HG03571 (cell line): ENCODE results near the gene SLC2A4.

Source experiments
- ATAC-seq: cut with Tn5 transposase; IDR thresholded peaks from one replicate; pipeline ENCODE4 v1.9.1; 2021; ENCODE audit not compliant: unreplicated experiment

SLC2A4 gene

DNA sequence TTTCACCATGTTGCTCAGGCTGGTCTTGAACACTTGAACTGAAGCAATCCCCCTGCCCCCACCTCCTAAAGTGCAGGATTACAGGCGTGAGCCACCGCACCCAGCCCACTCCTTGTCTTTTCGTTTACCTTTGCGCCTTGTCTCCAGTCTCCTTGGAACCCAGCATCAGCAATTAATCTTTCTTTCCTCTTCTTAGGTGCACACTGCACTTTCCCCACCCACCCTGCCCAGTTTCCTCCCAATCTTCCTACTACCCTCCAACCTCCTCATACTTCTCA is 17.8 kb upstream of the SLC2A4 start:
- no peak for ATAC-seq

DNA sequence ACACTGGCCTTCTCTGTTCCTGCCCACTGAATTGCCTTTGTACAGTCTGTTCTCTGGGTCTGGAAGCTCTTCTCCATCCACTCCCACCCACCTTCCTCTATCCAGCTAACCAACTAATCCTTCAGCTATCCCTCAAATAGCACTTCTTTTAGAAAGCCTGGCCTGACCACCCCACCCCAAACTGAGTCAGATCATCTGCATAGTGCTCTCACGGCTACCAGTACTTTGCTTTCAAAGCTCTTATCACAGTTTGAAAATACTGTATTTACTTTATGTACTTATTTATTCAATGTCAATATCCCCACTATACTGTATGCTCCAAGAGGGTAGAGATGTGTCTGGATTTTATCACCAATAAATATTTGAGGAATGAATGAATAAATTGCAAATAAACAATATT is 14.7 kb upstream of the SLC2A4 start:
- no peak for ATAC-seq

DNA sequence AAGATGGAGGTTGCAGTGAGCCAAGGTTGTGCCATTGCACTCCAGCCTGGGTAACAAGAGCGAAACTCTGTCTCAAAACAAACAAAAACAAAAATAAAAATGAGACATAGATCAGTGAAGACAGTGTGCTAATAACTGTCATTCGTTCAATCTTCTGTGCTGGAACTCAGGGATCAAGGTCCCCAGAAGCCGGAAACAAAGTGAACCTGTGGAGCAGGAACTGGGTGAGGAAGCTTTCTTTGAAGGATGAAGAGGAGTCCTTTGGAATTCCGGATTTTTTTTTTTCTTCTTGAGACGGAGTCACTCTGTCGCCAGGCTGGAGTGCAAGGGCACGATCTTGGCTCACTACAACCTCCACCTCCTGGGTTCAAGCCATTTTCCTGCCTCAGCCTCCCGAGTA is 2.1 kb upstream of the SLC2A4 start:
- ATAC-seq: no peak

DNA sequence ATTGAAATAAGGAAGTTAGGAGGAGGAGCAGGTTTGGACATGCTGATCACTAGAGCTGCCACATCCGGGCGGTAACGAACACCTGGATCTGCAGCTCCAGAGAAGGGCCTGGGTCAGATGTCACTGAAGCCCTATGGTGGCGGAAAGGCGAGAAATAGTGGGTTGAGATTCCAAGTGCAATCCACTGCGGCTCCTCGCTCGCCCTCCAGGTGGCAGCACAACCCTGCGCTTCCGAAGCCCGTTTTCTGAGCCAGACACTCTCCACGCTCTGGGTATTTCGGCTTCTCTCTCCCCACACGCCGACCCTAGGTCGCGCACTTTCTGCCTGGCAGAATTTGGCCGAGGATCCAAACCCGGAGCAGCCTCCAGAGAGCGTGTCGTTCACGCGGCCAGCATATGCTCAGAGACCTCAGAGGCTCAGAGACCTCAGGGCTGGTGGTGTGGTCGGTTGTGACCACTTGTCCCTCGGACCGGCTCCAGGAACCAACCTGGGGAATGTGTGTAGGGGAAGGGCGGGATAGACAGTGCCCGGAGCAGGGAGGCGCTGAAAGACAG is 922 bp upstream of the SLC2A4 start:
- peak; percentile 44 for ATAC-seq

DNA sequence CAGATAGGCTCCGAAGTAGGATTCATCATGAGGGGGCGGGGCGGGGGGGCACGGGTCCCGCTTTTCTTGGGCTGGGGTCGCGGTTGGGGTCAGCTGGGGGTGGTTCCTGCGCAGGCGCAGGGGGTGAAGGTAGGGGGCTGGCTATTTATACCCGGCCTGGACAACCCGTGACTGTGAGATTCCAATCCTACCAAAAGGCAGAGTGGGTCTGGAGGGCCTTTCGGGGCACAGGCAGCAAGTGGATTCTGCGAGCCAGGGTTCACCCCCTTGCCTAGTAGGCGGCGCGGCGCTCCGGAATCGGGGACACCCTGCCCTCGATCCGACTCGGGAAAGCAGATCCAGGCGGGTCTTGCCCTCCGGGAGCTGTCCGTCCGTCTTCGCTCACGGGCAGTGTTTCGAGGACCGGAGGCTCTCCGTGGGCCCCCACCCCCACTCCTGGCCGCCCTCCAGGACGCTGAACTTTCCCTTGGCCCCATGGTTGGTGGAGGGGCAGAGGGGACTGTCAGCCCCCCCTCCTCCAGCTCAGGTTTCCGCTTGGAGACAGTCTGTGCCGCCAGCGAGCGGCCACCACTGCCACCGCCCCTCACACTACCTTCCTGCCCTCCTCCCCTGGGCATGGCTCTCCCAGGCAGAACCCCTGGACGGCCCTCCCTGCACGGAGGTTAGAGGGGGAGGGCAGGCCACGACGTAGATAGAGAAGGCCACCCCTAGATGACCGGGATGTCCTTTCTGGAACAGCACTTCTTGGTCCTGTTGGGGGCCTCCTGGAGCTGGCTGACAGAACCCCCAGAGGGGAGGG is 634 bp downstream of the SLC2A4 start:
- no peak for ATAC-seq

DNA sequence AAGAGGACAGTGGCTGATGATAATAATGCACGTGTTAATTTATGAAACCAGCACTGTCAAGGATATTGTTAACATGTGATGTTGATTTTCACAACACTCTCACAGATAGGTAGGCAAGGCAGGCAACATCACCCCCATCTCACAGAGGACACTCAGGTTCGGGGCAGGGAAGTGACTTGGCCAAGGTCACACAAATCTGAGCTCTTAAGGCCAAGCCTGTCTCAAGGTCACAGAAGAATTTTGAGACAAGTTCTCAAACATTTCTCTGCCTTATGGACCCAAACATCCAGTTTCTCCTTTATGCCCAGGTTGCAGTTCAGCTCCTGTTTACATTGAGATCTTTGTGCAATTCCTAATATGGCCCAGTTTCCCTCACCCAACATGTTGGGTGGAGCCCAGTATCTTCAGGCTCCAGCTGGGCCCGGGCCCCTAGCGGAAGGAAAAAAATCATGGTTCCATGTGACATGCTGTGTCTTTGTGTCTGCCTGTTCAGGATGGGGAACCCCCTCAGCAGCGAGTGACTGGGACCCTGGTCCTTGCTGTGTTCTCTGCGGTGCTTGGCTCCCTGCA is 1.3 kb downstream of the SLC2A4 start:
- ATAC-seq: no peak

DNA sequence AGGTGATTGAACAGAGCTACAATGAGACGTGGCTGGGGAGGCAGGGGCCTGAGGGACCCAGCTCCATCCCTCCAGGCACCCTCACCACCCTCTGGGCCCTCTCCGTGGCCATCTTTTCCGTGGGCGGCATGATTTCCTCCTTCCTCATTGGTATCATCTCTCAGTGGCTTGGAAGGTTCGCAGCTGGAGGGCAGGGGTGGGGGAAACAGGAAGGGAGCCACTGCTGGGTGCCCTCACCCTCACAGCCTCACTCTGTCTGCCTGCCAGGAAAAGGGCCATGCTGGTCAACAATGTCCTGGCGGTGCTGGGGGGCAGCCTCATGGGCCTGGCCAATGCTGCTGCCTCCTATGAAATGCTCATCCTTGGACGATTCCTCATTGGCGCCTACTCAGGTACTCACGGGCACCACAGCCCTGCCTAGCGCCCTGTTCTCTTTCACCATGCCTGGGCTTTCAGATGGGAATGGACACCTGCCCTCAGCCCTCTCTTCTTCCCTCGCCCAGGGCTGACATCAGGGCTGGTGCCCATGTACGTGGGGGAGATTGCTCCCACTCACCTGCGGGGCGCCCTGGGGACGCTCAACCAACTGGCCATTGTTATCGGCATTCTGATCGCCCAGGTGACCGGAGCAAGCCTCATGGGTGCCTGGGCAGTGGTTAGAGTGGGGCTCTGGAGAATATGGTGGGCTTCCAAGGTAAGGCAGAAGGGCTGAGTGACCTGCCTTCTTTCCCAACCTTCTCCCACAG is 2.1 kb downstream of the SLC2A4 start:
- ATAC-seq: no peak

DNA sequence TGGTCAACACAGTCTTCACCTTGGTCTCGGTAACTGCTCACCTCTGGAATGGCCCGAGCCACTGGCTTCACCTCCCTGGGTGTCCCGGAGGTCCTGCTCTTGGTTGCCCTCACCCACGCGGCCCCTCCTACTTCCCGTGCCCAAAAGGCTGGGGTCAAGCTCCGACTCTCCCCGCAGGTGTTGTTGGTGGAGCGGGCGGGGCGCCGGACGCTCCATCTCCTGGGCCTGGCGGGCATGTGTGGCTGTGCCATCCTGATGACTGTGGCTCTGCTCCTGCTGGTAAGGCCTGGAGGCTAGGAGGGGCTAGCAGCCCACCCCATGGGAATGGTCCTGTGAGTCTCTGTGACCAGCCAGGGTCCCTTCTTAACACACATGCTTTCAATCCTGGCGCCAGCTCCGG is 3.4 kb downstream of the SLC2A4 start:
- no peak for ATAC-seq

DNA sequence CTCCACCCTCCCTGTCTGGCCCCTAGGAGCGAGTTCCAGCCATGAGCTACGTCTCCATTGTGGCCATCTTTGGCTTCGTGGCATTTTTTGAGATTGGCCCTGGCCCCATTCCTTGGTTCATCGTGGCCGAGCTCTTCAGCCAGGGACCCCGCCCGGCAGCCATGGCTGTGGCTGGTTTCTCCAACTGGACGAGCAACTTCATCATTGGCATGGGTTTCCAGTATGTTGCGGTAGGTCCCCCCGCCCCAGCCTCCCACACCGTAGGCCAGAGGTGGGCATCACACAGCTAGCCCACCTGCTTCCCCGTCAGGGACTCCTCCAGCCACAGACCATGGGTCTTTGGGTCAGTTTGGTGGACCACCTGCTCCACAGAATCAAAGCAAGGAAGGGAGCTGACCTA is 4.2 kb downstream of the SLC2A4 start:
- ATAC-seq: no peak

DNA sequence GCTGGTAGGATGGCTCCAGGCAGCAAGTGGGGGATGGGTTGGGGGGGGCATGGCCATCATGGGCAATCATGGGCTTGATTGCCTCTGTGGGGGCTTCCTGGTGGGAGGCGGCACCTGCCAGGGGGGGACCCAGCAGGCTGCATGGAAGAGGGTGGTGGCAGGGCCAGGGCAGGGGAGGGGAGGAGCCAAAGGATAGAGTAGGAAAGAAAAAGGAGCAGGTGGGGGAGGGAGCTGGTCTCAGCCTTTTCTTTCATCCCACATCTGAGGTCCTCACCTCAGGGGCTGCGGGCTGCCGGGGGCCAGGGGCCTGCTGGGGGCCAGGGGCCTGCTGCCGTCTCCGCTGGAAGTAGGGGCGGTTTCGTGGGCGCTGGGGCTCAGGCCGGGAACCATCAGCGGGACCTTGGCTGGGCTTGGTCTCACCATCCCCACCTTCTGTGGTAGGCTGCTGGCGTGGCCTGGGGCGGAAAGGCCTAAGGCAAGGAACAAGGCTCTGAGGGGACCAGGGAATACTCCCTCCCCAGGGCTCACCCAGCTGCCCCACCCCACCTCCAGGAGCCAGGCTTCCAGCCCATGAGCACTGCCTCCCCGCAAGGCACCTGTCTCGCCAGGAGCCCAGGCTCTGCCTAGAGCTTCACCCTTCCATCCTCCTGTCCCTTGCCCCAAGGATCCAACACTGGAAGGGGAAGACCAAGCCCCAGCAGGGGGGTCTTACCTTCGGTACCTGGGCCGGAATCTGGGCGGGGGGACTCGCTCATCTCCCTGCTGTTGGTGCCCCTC is 7.9 kb downstream of the SLC2A4 start:
- no peak for ATAC-seq

DNA sequence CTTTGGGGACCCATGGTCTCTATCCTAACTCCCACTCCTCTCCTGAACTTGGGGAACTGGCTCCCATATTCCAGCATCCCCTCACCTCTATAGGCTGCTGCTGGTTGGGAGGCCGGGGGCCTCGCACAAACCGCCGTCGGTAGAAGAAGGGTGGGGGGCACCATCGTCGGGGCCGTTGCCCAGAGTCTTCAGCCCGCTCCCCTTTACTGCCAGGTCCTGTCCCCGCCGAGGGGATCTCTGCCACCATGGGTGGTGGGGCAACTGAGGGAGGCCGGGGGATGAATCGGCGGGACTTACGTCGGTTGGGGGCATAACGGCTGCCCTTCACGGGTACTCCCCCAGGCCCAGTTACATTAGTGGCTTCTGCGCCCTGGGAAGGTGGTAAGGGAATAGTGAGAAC is 8.6 kb downstream of the SLC2A4 start:
- no peak for ATAC-seq

DNA sequence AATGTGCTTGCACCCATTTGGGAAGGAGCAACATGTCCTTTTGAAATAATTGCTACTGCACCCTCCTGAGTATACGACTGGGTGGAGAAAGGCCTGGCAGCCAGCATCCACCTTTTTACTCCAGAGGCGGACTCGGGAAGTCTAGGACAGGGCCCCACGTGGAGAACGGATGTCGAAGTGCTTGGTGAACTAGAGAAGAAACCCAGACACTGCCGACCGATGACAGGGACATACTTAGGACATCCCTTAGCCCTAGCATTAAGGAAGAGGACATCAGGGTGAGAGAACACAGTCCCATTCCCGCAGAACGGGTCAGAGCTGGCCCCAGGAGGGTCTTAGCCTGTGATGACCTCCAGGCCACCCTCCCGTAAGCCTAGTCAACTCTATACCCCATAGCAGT is 9.2 kb downstream of the SLC2A4 start:
- ATAC-seq: no peak

DNA sequence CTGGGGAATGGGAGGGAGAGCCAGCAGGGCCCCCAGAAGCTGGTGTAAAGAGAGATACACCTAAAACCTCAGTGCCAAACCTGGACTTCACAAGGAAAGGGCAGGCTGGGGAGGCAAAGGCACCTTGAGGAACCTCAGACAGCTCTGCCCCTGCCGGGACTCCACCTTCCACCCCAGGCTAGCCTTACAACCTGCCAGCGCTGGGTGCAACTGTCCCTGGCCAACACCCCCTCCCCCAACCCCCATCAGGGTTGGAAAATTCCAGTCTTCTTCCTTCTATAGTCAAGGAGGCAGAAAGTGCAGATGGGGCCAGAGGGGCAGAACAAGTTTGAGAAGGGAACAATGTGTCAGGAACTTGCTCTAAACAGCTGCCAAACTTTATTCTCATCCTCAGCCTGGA is 10.7 kb downstream of the SLC2A4 start:
- ATAC-seq: no peak

DNA sequence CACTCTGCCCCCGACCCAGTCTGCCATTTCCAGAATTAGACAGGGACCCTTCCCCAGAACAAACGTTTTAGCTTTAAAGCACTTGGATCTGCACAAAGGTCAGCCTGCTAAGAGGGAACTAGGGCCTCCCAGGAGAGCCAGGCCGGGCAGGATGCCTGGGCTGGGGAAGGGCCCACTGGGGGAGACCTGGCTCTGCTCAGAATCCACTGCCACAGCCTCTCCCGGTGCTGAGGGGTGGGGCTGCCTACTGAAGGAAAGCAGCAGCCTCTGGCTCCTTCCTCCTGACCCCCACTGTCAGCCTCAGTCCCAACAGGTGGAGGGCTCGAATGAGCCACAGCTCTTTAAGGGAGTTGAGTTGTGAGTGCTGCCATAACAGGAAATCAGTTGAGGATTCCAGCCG is 11.2 kb downstream of the SLC2A4 start:
- no peak for ATAC-seq

DNA sequence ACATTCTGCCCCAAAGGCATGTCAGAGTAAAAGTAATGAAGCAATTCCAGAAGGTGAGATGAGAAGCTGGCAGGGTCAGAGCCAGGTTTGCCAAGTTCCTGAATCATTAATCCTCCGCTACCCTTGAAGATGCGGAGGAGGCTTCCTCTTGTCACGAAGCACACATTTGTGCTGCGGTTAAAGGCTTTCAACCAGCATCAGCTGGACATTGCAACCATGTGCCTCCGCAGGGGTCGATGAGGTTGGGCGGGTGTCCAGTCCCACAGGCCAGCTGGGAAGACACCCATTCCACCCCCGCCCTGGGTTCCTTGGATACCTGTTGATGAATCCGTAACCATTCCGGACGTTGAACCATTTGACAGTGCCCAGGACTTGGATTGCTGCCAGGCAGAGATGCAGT is 11.6 kb downstream of the SLC2A4 start:
- no peak for ATAC-seq

DNA sequence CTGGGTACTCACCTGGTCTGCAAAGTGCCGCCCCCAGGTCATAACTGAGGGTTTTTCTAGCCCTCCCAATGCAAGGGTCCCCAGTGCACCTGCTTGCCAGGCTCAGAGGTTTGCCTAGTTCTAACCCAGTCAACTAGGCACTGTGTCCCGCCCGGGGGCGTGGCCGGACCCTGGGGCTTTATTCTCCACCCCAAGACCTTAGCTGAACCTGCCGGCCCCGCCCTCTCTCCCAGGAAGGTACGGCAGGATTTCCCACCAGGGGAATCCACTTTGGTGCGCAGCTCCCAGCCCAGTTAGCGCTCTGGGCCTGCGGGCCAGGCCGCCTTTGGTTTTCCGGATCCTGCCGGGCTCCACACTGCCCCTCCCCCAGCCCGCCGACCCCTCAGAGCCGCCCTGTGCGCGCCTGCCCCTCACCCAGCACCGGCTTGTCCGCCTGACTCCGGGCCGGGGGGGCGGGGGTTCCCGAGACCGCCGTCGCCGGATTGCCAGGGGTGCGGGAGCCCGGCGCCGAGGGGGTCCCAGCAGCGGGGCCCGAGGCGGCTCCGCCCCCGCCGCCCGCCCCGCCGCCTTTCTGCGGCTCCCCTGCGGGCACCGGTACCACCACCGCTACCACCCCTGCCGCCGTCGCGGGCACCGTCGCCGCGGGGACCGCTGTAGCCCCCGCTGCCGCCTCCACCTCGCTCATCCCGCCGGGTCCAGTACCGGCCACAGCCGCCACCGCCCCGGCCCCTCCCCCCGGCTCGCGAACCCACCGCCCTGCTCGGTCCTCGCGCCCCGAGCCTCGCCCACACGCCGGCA is 12.5 kb downstream of the SLC2A4 start:
- ATAC-seq: no peak

DNA sequence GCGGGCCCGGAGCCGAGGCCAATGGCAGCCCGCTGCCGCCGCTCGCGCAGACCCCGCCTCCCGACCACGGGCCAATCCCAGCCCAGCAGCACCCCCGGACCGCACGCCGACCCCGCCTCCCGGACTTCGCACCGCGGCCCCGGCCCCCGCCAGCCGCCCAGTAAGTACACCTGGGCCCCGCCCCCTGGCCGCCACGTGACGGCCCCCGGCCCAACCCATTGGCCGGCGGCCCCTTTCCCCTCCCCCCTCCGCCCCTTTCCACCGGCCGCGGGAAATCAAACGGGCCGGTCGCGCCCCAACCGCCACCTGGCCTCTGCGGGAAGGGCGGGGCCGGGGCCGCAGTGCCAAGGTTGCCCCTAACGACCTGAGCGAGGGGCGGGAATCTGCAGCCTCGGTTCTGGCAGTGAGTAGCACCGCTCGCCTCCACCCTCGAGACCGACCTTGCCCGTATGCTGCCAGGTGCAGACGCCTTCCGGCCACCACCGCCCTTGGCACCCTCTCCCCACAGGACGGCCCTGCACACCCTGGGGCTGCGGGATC is 13.2 kb downstream of the SLC2A4 start, which contains the start of gene YBX2:
YBX2 (minus strand) TSS at position 26 of the 540 bp plus-strand sequence. CDS start 139 bp downstream, outside the sequence.
- ATAC-seq: no peak

DNA sequence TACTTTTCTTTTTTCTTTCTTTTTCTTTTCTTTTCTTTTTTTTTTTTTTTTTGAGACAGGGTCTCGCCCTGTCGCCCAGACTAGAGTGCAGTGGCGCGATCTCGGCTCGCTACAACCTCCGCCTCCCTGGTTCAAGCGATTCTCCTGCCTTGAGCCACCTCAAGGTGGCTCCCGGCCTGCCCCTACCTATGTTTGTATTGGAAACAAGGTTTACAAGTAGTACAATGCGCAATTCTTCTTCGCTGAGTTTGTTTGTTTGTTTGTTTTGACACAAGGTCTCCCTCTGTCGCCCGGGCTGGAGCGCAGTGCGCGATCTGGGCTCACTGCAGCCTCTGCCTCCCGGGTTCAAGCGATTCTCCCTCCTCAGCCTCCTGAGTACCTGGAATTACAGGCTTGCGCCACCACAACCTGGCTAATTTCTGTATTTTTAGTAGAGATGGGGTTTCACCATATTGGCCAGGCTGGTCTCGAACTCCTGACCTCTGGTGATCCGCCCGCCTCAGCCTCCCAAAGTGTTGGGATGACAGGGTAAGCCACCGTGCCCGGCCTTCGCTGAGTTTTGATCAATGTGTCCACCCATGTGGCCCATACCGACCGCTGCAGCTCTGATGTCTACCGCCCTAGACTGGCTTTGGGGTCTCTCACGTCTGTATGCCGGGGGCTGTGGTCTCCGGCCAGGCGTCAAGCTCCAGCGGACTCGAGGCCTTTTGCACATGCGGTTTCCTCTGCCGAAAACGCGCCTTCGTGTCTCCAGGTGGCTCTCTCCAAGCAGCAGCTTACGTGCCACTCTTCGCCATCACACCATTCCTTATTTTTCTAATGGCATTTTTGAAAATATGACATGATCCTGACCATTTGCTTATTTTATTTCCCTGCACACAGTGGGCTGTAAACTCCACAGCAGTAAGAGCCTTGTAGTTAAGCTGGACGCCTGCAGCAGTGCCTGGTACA is 14.0 kb downstream of the SLC2A4 start:
- ATAC-seq: no peak
